ENCODE data around the gene ST3GAL4.
"Not testable (repeated sequence)": the region's sequence is repeated elsewhere in the genome, so short reads cannot be mapped to it uniquely, and the experiment has no call there.

Gene ST3GAL4

DNA sequence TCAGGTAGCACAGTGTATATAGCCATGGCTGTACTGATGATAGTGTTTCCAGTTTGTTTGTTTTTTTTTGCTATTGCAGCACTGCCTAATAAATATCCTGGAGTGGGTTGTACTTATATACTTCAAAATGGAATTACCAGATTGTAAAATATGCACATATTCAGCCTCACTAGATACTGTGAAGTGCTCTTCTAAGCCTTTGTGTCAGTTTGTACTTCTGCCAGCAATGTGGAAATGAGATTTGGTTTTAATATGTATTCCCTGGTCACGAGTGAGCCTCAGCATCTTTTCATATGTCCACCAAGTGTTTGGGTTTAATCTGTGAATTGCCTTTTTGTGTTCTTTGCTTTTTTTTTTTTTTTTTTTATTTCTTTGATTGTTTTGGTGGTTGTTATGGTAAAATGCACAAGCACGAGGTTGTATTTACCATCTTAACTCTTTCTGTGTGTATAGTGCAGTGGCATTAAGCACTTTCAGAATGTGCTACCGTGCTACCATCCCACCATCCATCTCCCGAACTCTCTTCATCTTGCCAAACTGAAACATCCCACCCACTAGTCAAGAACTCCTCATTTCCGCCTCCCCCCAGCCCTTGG, 34.9 kb downstream of the ST3GAL4 start:
- DNase-seq (ENCODE audit: low read depth), result no peak

GRCh38 chr11:126391286-126391954, 35.9 kb downstream of the ST3GAL4 start:
- no peak for DNase-seq (ENCODE audit: low read depth)

GRCh38 chr11:126391970-126392632, 36.6 kb downstream of the ST3GAL4 start:
- no peak for DNase-seq (ENCODE audit: low read depth)

DNA sequence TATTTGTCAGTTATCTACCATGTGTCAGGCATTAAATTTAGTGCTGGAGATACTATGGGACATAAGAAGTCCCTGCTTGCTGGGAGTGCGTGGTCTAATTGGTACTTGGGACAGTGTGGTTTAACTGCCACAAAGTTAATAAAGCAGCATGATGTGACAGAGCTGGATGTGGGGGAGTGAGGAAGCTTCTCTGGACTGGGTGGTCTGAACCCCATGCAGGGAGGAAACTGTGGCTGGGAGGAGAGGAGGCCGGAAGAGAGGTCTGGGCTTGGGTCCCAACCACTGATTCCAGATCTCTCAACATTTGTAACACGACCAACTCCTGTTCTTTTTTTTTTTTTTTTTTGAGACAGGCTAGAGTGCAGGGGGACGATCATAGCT, 37.1 kb downstream of the ST3GAL4 start:
- DNase-seq (ENCODE audit: low read depth), result no peak

DNA sequence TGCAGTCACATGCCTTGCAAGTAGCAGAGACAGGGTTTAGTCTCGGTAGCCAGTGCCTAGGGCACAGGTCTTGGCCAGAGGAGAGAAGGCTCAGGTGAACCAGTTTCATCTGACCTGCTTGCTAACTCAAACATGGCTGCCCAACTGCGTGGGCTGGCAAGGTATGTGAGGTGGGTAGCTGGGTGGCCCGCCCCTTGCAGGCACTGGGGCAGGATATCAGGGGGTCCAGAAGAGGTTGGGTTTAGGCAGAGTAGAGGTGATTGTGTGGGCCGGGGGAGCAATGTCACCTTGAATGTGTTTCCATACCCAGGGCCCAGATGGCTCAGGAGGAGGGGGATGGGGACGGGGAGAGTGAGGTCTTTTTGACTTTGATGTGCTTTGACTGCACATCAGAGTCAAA, 37.7 kb downstream of the ST3GAL4 start:
- no peak for DNase-seq (ENCODE audit: low read depth)

DNA sequence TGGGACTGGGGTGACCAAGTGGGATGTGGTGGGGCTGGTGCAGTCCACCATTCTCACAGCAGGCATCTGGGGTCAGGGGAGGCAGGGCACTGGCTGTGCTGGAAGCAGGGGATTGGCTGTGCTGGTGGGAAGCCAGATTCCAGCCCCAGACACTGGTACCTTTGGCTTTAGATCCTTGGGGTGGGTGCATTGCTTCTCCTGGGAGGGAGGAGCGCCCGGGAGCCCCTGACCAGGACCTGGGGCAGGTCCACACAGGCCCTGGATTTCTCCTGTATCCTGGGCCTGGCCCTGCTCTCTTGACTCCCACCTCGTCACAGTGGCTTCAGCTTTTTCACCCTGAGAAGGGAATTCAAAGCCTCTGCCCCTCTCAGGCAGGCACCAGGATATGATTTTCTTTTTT, 38.5 kb downstream of the ST3GAL4 start:
- DNase-seq (ENCODE audit: low read depth), result no peak

- DNase-seq (ENCODE audit: low read depth), result not testable (repeated sequence)
Measured at GRCh38 chr11:126394634-126395072, 39.2 kb downstream of the ST3GAL4 start.

GRCh38 chr11:126395784-126396183, 40.3 kb downstream of the ST3GAL4 start:
- not testable (repeated sequence) for DNase-seq (ENCODE audit: low read depth)

DNA sequence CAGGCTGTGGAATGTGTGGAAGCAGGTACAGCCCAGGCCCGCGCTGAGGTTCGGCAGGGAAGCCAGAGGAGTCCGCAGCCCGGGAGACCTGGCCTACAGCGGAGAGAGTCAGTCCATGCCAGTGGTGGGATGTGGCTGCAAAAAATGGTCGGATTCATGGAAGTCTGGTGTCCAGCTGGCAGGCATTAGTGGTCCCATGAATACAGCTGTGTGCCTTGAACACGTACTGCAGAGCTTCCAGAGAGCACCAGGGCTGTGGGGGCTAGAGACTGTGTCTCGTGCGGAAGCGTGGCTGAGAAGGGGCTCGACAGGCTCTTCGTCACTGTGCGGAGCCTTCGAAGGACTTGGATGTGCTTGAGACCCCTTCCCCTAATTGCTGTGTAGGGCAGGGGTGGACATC, 40.8 kb downstream of the ST3GAL4 start:
- DNase-seq (ENCODE audit: low read depth), result not testable (repeated sequence)

DNA sequence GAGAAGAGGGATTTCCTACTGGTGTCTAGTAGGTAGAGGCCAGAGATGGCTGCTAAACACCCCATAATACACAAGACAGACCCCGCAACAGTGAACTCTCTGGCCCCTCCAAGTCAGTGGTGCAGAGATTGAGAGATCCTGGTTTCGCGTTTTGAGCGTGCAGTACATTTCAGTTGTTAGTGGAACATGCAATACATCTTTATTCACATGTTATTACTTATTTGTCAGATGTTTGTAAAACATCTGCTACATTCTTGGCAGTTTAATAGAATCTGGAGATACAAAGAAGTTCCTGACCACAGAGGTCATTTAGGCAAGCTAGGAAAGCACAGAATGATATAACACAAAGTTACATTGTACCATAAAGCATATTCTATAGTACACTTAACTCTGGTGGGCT, 41.5 kb downstream of the ST3GAL4 start:
- DNase-seq (ENCODE audit: low read depth), result no peak

DNA sequence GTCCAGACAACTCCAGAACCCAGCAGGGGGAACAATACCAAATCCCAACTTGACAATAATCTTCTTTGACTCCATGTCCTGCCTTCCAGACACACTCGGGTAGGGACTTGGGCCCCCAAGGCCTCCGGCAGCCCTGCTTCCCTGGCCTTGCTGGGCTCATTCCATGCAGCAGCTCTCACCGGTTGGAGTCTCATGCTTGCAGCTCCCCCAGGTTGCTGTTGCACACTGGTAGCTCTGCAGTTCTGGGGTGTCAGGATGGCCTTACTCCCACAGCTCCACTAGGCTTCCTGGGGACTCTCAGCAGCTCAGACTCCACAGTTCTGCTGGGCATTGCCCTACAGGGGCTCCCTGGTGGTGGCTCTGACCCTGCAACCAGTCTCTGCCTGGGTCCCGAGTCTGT, 42.8 kb downstream of the ST3GAL4 start:
- no peak for DNase-seq (ENCODE audit: low read depth)

DNA sequence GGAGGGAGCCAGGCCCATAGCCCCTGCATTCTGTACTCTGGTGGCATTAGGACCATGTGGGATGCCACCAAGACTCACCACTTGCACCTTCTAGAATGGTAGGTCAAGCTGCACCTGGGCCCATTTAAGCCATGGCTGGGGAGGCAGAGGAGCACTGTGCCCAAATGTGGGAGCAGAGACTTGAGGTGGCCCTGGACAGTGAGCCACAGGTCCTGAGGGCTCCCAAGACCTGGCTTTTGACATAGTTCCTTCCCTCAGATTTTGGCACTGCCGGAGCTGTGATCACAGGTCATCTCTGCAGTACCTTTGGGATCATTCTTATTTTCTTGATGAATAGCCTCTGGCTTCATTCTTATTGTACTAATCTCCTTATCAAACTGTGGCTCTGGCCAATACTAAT, 43.2 kb downstream of the ST3GAL4 start:
- DNase-seq (ENCODE audit: low read depth), result no peak

DNA sequence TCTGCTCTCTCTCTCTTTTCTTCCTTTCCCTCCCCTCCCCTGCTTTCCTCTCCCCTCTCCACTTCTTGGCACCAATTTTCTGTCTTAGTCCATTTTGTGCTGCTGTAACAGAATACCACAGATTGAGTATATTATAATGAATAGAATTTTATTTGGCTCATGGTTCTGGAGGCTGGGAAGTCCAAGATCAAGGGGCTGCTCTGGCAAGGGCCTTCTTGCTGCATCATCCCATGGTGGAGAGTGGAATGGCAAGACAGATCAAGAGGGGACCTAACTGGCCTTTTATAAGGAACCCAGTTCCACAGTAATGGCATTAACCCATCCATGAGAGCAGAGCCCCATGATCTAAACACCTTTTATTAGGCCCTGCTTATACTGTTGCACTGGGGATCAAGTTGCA, 44.5 kb downstream of the ST3GAL4 start:
- DNase-seq (ENCODE audit: low read depth), result no peak

GRCh38 chr11:126400479-126400878, 45.0 kb downstream of the ST3GAL4 start:
- no peak for DNase-seq (ENCODE audit: low read depth)

GRCh38 chr11:126403022-126403581, 47.6 kb downstream of the ST3GAL4 start:
- DNase-seq (ENCODE audit: low read depth), result no peak

GRCh38 chr11:126403658-126404057, 48.2 kb downstream of the ST3GAL4 start:
- DNase-seq (ENCODE audit: low read depth), result no peak

GRCh38 chr11:126404367-126404766, 48.9 kb downstream of the ST3GAL4 start:
- no peak for DNase-seq (ENCODE audit: low read depth)

GRCh38 chr11:126405374-126405773, 49.9 kb downstream of the ST3GAL4 start:
- no peak for DNase-seq (ENCODE audit: low read depth)

DNA sequence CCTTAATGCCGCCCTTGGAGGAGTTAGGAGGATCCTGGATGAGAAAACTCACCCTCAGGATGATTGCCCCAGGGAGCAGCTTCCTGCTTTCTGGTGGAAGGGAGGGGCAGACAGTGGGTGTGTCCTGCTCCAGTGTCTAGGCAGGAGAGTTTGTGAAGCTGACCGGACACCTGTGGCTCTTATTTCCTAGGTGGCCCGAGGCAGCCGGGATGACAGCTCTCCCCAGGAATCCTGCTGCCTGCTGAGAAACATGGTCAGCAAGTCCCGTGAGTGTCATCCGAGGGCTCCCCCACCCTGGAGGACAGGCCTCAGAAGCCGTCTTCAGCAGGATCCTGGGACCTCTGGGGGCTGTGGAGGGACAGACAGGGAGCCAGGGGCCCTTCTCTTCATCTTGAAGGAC, 50.4 kb downstream of the ST3GAL4 start:
- no peak for DNase-seq (ENCODE audit: low read depth)

DNA sequence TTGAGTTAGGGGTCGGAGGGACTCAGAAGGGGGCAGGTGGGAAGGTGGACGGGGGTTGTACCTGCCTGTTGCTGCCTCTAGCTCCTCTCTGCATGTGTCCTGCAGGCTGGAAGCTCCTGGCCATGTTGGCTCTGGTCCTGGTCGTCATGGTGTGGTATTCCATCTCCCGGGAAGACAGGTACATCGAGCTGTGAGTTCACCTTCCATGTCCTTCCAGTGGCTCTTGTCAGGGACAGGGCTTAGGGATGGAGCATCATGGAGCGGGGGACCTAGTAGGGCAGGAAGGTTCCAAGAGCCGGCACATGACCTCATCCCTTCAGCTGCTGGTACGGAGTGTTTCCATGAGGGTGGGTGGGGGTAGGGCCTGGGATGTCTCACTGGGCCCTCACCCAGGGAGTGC, 50.9 kb downstream of the ST3GAL4 start:
- no peak for DNase-seq (ENCODE audit: low read depth)

DNA sequence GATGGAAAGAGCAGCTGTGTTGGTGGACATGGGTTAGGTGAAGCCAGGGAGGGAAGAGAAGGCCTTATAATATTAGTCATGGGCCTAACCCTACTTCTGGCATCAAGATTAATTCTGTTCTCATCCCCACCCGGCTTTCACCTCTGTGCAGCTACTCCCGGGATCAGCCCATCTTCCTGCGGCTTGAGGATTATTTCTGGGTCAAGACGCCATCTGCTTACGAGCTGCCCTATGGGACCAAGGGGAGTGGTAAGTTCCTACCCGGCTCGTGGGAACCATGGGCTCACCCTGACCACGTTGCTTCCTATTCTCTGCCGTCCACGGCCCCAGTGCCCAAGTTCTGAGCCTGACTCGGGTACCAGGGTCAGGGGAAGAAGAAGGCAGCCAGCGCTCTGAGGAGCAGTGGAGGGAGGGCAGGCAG, 51.6 kb downstream of the ST3GAL4 start:
- DNase-seq (ENCODE audit: low read depth), result no peak

DNA sequence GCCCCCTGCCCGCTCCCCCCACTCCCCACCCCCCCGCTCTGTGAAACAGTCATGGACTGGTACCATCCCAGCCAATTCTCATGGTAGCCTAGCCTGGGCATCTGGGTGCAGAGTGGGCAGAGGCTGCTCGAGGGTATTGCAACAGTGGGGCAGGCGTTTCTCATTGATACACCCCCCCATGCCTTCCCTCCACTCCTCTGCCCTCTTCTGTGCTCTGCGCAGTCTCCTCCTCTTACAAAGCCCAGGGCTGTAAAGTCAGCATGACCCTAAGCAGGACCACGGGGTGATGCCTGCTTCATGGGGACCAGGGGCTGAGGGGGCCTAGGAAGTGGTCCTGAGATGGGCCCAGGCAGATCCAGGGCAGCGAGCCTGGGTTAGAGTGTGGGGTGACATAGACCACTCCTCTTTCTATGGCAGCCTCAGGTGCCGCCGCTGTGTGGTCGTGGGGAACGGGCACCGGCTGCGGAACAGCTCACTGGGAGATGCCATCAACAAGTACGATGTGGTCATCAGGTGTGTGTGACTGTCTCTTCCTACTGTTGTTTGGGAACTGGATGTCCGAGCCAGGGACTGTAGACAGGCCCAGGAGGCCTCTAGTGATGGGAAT, 52.3 kb downstream of the ST3GAL4 start:
- DNase-seq (ENCODE audit: low read depth), result no peak

- DNase-seq (ENCODE audit: low read depth), result no peak
Measured at GRCh38 chr11:126408496-126408895, 53.0 kb downstream of the ST3GAL4 start.
